GM12878 (cell line): ENCODE results near the gene SERP1. TPM values are rescaled to one million over a fixed set of nuclear protein-coding genes. Genes with fewer than 3 reads are reported as not detected.

Source experiments
- ATAC-seq: fragments of 200-7000 bp; cut with Tn5 transposase; 3 replicates; pipeline ENCODE4 v1.9.1; 2020; ENCODE audit warnings: mild to moderate bottlenecking, moderate library complexity
- BruUV-seq: library from RNA; stranded (reverse); fragments of 400-500 nt; replicated peaks from 2 replicates; lab custom pipeline; 2021; lab: Mats Ljungman, UMichigan
- CTCF ChIA-PET: fragments of 300-600 bp; sonication (Branson Sonifier 250); formaldehyde crosslinking; extraction: SDS; loops from one replicate; lab custom pipeline; 2021; ENCODE audit warnings: inconsistent platforms; lab: Yijun Ruan, JAX
- POLR2A ChIA-PET: fragments of 350-600 bp; formaldehyde crosslinking; extraction: SDS; loops from one replicate; lab custom pipeline; 2021; ENCODE audit warnings: inconsistent platforms; lab: Charles Lee
- RAD21 ChIA-PET: fragments of 300-600 bp; sonication (Branson Sonifier 250); formaldehyde crosslinking; loops from one replicate; lab custom pipeline; 2023; ENCODE audit warnings: antibody characterized with exemption; ENCODE audit not compliant: unreplicated experiment; lab: Charles Lee
- SMC1A ChIA-PET: fragments of 300-600 bp; sonication (Branson Sonifier 250); formaldehyde crosslinking; loops from one replicate; lab custom pipeline; 2023; ENCODE audit not compliant: unreplicated experiment, uncharacterized antibody; lab: Charles Lee
- DNase-seq: peaks from one replicate; pipeline ENCODE4 v3.0.0-alpha.2; 2011; ENCODE audit warnings: low read depth, low spot score
- FAIRE-seq: peaks from 3 replicates; lab custom pipeline; 2011; peaks lifted over from hg19 to GRCh38; lab: Jason Lieb, UNC
- H2AFZ ChIP-seq: 2 replicates; pipeline ENCODE4 v1.6.0; 2011; ENCODE audit warnings: low read depth, low read length, control low read depth; ENCODE audit not compliant: control insufficient read depth
- H3K27ac ChIP-seq: 2 replicates; pipeline ENCODE4 v1.5.1; 2011; ENCODE audit warnings: control low read depth; ENCODE audit not compliant: control insufficient read depth, insufficient read depth
- H3K27me3 ChIP-seq, 2 experiments: replicated peaks in 1 of 2; 2 replicates each; pipeline versions ENCODE4 v1.6.0 to v1.6.1; 2011; ENCODE audit warnings: low read length in 1 of 2; ENCODE audit not compliant: control insufficient read depth in 2 of 2, insufficient read depth in 2 of 2
- H3K36me3 ChIP-seq, 2 experiments: 2 replicates each; pipeline ENCODE4 v1.5.1; 2011; ENCODE audit warnings: low read length in 1 of 2; ENCODE audit not compliant: control insufficient read depth in 2 of 2, insufficient read depth in 2 of 2
- H3K4me1 ChIP-seq: 2 replicates; pipeline ENCODE4 v1.6.1; 2011; ENCODE audit warnings: mild to moderate bottlenecking, low read length, moderate library complexity, mixed read lengths; ENCODE audit not compliant: control insufficient read depth, insufficient read depth
- H3K4me2 ChIP-seq: 2 replicates; pipeline ENCODE4 v1.6.0; 2011; ENCODE audit warnings: control low read depth; ENCODE audit not compliant: control insufficient read depth, insufficient read depth
- H3K4me3 ChIP-seq: fragments of 200-600 bp; sonication (generic); 2 replicates; pipeline ENCODE4 v1.5.1; 2016
- H3K79me2 ChIP-seq: 2 replicates; pipeline ENCODE4 v1.6.0; 2011; ENCODE audit warnings: low read length; ENCODE audit not compliant: control insufficient read depth, insufficient read depth
- H3K9ac ChIP-seq: 2 replicates; pipeline ENCODE4 v1.8.0; 2011; ENCODE audit warnings: low read length, control low read depth, mixed read lengths; ENCODE audit not compliant: control insufficient read depth, insufficient read depth
- H3K9me3 ChIP-seq: replicated peaks from 3 replicates; pipeline ENCODE4 v1.5.1; 2011; ENCODE audit warnings: mild to moderate bottlenecking, low read length; ENCODE audit not compliant: control insufficient read depth, insufficient read depth
- H4K20me1 ChIP-seq: 2 replicates; pipeline ENCODE4 v1.6.0; 2011; ENCODE audit not compliant: control insufficient read depth, insufficient read depth
- BACH1 ChIP-seq: fragments of 450-650 bp; IDR thresholded peaks from 2 replicates; pipeline ENCODE4 v1.6.1; 2017; ENCODE audit warnings: mild to moderate bottlenecking, borderline replicate concordance
- BCLAF1 ChIP-seq: fragments of 450-650 bp; IDR thresholded peaks from 2 replicates; pipeline ENCODE4 v1.6.1; 2017; ENCODE audit warnings: antibody characterized with exemption, mild to moderate bottlenecking, moderate library complexity
- SPI1 ChIP-seq: IDR thresholded peaks from 2 replicates; pipeline ENCODE4 v1.6.1; 2011; ENCODE audit warnings: low read depth, mild to moderate bottlenecking, low read length, moderate library complexity, borderline replicate concordance; ENCODE audit not compliant: insufficient read depth
- YBX1 ChIP-seq: fragments of 450-650 bp; IDR thresholded peaks from 2 replicates; pipeline ENCODE4 v1.6.1; 2016; ENCODE audit warnings: antibody characterized with exemption
- WGBS: methylation state at CpG from one replicate; pipeline ENCODE4 v1.1.6; 2016; ENCODE audit warnings: low lambda C conversion rate; ENCODE audit not compliant: insufficient replicate concordance, insufficient coverage; ENCODE audit errors: missing lambda C conversion rate; 5-methylcytosine and 5-hydroxymethylcytosine counted together
- in situ Hi-C: fragments of 300-500 bp; cut with MboI; formaldehyde crosslinking; loops from 9 replicates; pipeline ENCODE4 v1.14.3; 2018; ENCODE audit warnings: mixed read lengths
- intact Hi-C: fragments of 100-400 bp; cut with micrococcal nuclease; formaldehyde crosslinking; loops from one replicate; pipeline ENCODE4 v1.14.2; 2022; ENCODE audit not compliant: unreplicated experiment
- polyA plus RNA-seq, 11 experiments: library from polyadenylated mRNA; depleted of rRNA in 4 of 11; unstranded in 6 of 11; stranded (reverse) in 5 of 11; fragments of >200 nt; fragmentation: Nextera tagmentation in 4 of 11; fragmentation: Illumina TruSeq in 1 of 11; extraction: Ambion mirVana in 4 of 11; extraction: Trizol in 1 of 11; gene quantifications; 1 replicate in 1 of 11; 2 replicates in 10 of 11; pipeline versions ENCODE4 v1.2.1 to v1.2.3, GENCODE V29; 2011 to 2016; ENCODE audit warnings: inconsistent platforms in 2 of 11, missing spikeins in 2 of 11, low read depth in 1 of 11
- total RNA-seq, 4 experiments: library from RNA; depleted of rRNA in 3 of 4; stranded (reverse); fragments of >200 nt in 3 of 4; fragmentation: Illumina TruSeq in 1 of 4; extraction: Trizol in 1 of 4; gene quantifications; 2 replicates each; pipeline versions ENCODE4 v1.2.1 to v1.2.3, GENCODE V29; 2013 to 2021
- TF ChIP-seq, protein P1 (sequence below): fragments of 450-650 bp; IDR thresholded peaks from 2 replicates; pipeline ENCODE4 v1.6.1; 2017; ENCODE audit warnings: low read depth, mild to moderate bottlenecking, moderate library complexity
- TF ChIP-seq, protein P2 (sequence below): fragments of 450-650 bp; IDR thresholded peaks from 2 replicates; pipeline ENCODE4 v1.6.1; 2017; ENCODE audit warnings: mild to moderate bottlenecking, moderate library complexity
- TF ChIP-seq, protein P3 (sequence below): IDR thresholded peaks from 2 replicates; pipeline ENCODE4 v1.6.1; 2011; ENCODE audit warnings: low read depth, low read length, improper control_type of control experiment, borderline replicate concordance
- TF ChIP-seq, protein P4 (sequence below): fragments of 450-650 bp; IDR thresholded peaks from 2 replicates; pipeline ENCODE4 v1.6.1; 2017; ENCODE audit warnings: mild to moderate bottlenecking, low read depth, inconsistent platforms; ENCODE audit not compliant: poor library complexity, severe bottlenecking
- TF ChIP-seq, protein P5 (sequence below): IDR thresholded peaks from 2 replicates; pipeline ENCODE4 v1.6.1; 2011; ENCODE audit warnings: mild to moderate bottlenecking, low read depth, low read length, moderate library complexity; ENCODE audit not compliant: insufficient replicate concordance

Gene SERP1
- total and polyA plus RNA-seq, 10 of the 15 experiments (the other 5 are each of a cell fraction or from before 2014, with no cell fraction given) = 31.1 to 242 (median 87.0) TPM

DNA sequence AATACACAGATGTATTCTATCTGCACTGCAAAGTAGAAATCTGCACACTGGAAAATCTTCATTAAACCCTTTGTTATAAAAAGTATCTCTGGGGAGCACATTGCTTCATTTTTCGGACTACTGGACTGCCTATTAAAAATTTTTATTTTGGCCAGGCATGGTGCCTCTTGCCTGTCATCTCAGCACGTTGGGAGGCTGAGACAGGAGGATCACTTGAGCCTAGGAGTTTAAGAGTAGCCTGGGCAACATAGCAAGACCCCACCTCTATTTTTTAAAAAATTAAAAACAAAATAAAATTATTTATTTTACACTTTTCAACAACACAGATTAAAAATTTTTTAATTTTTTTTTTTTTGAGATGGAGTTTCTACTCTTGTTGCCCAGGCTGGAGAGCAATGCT is 6.0 kb downstream of the SERP1 start:
- TF ChIP-seq SPI1 = no peak
- no peak for TF ChIP-seq BACH1
- TF ChIP-seq BCLAF1 = no peak
- TF ChIP-seq, protein P1, sequence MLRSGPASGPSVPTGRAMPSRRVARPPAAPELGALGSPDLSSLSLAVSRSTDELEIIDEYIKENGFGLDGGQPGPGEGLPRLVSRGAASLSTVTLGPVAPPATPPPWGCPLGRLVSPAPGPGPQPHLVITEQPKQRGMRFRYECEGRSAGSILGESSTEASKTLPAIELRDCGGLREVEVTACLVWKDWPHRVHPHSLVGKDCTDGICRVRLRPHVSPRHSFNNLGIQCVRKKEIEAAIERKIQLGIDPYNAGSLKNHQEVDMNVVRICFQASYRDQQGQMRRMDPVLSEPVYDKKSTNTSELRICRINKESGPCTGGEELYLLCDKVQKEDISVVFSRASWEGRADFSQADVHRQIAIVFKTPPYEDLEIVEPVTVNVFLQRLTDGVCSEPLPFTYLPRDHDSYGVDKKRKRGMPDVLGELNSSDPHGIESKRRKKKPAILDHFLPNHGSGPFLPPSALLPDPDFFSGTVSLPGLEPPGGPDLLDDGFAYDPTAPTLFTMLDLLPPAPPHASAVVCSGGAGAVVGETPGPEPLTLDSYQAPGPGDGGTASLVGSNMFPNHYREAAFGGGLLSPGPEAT = no peak
- TF ChIP-seq, protein P2, sequence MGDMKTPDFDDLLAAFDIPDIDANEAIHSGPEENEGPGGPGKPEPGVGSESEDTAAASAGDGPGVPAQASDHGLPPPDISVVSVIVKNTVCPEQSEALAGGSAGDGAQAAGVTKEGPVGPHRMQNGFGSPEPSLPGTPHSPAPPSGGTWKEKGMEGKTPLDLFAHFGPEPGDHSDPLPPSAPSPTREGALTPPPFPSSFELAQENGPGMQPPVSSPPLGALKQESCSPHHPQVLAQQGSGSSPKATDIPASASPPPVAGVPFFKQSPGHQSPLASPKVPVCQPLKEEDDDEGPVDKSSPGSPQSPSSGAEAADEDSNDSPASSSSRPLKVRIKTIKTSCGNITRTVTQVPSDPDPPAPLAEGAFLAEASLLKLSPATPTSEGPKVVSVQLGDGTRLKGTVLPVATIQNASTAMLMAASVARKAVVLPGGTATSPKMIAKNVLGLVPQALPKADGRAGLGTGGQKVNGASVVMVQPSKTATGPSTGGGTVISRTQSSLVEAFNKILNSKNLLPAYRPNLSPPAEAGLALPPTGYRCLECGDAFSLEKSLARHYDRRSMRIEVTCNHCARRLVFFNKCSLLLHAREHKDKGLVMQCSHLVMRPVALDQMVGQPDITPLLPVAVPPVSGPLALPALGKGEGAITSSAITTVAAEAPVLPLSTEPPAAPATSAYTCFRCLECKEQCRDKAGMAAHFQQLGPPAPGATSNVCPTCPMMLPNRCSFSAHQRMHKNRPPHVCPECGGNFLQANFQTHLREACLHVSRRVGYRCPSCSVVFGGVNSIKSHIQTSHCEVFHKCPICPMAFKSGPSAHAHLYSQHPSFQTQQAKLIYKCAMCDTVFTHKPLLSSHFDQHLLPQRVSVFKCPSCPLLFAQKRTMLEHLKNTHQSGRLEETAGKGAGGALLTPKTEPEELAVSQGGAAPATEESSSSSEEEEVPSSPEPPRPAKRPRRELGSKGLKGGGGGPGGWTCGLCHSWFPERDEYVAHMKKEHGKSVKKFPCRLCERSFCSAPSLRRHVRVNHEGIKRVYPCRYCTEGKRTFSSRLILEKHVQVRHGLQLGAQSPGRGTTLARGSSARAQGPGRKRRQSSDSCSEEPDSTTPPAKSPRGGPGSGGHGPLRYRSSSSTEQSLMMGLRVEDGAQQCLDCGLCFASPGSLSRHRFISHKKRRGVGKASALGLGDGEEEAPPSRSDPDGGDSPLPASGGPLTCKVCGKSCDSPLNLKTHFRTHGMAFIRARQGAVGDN = no peak
- TF ChIP-seq, protein P3, sequence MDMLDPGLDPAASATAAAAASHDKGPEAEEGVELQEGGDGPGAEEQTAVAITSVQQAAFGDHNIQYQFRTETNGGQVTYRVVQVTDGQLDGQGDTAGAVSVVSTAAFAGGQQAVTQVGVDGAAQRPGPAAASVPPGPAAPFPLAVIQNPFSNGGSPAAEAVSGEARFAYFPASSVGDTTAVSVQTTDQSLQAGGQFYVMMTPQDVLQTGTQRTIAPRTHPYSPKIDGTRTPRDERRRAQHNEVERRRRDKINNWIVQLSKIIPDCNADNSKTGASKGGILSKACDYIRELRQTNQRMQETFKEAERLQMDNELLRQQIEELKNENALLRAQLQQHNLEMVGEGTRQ = no peak
- TF ChIP-seq, protein P4, sequence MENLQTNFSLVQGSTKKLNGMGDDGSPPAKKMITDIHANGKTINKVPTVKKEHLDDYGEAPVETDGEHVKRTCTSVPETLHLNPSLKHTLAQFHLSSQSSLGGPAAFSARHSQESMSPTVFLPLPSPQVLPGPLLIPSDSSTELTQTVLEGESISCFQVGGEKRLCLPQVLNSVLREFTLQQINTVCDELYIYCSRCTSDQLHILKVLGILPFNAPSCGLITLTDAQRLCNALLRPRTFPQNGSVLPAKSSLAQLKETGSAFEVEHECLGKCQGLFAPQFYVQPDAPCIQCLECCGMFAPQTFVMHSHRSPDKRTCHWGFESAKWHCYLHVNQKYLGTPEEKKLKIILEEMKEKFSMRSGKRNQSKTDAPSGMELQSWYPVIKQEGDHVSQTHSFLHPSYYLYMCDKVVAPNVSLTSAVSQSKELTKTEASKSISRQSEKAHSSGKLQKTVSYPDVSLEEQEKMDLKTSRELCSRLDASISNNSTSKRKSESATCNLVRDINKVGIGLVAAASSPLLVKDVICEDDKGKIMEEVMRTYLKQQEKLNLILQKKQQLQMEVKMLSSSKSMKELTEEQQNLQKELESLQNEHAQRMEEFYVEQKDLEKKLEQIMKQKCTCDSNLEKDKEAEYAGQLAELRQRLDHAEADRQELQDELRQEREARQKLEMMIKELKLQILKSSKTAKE = no peak
- TF ChIP-seq, protein P5, sequence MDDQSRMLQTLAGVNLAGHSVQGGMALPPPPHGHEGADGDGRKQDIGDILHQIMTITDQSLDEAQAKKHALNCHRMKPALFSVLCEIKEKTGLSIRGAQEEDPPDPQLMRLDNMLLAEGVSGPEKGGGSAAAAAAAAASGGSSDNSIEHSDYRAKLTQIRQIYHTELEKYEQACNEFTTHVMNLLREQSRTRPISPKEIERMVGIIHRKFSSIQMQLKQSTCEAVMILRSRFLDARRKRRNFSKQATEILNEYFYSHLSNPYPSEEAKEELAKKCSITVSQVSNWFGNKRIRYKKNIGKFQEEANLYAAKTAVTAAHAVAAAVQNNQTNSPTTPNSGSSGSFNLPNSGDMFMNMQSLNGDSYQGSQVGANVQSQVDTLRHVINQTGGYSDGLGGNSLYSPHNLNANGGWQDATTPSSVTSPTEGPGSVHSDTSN = no peak
- TF ChIP-seq YBX1 = no peak
- ChIA-PET SMC1A (interaction anchor here (1.5 kb wide), 1 partner anchor 12 kb away, joined by 3 read pairs; no protein-coding TSS in a partner anchor), POLR2A (no interaction called here), RAD21 (no interaction called here), CTCF (interaction anchor here (1.1 to 3.6 kb wide), 2 partner anchors 13 to 604 kb away, joined by 3 to 16 read pairs; no protein-coding TSS in a partner anchor)
- Histone ChIP-seq H2AFZ (no peak overlapping the region), H3K79me2 (peaks cover 27% of the 10 kb centered on the region), H3K9me3 (no peaks in the 10 kb centered on the region), H3K4me3 (no peak overlapping the region), H3K36me3 (peaks cover 0 to 4% of the 10 kb centered on the region in 2 experiments; a peak in 1 of 4 replicates), H4K20me1 (no peaks in the 10 kb centered on the region; the same call in 1 of the 2 replicates), H3K4me1 (no peaks in the 10 kb centered on the region), H3K4me2 (no peak overlapping the region), H3K27ac (no peak overlapping the region), H3K9ac (no peak overlapping the region), H3K27me3 (no peaks in the 10 kb centered on the region)
- WGBS = 95% methylated on average over 2 of the region's 2 CpGs
- BruUV-seq = no TSS peak
- in situ Hi-C loops = loop anchor here (10.0 to 25.0 kb wide), 2 partner anchors 597 to 735 kb away; partner anchors contain the start of gene P2RY14
- no peak for FAIRE-seq
- no peak for DNase-seq
- ATAC-seq = no peak
- intact Hi-C loops = loop anchor here (5.0 kb wide), 1 partner anchor 182 kb away; no protein-coding TSS in a partner anchor
